ENCODE results near the gene GRIK1. TPM values are rescaled to one million over a fixed set of nuclear protein-coding genes. Genes with fewer than 3 reads are reported as not detected.

Gene GRIK1
- total RNA-seq, 1 experiment from 2014 or later = not detected

- DNase-seq (ENCODE audit: low read depth) = no peak
Measured at GRCh38 chr21:29827647-29828046, 112.1 kb downstream of the GRIK1 start.

- no peak for DNase-seq (ENCODE audit: low read depth)
Measured at GRCh38 chr21:29827236-29827635, 112.6 kb downstream of the GRIK1 start.

GRCh38 chr21:29826386-29826785 lies 113.4 kb downstream of the GRIK1 start:
- no peak for DNase-seq (ENCODE audit: low read depth)

- no peak for DNase-seq (ENCODE audit: low read depth)
Measured at GRCh38 chr21:29825936-29826335, 113.9 kb downstream of the GRIK1 start.

- no peak for DNase-seq (ENCODE audit: low read depth)
Measured at GRCh38 chr21:29825345-29825744, 114.5 kb downstream of the GRIK1 start.

GRCh38 chr21:29822064-29822463 lies 117.7 kb downstream of the GRIK1 start:
- no peak for DNase-seq (ENCODE audit: low read depth)

GRCh38 chr21:29821230-29821629 lies 118.6 kb downstream of the GRIK1 start:
- no peak for DNase-seq (ENCODE audit: low read depth)

GRCh38 chr21:29819675-29820326 lies 120.0 kb downstream of the GRIK1 start:
- DNase-seq (ENCODE audit: low read depth) = no peak

GRCh38 chr21:29818383-29818921 lies 121.3 kb downstream of the GRIK1 start:
- DNase-seq (ENCODE audit: low read depth) = no peak

GRCh38 chr21:29817450-29817849 lies 122.3 kb downstream of the GRIK1 start:
- no peak for DNase-seq (ENCODE audit: low read depth)

GRCh38 chr21:29812947-29813346 lies 126.8 kb downstream of the GRIK1 start:
- DNase-seq (ENCODE audit: low read depth) = no peak

GRCh38 chr21:29810871-29811270 lies 128.9 kb downstream of the GRIK1 start:
- DNase-seq (ENCODE audit: low read depth) = no peak

GRCh38 chr21:29808153-29808552 lies 131.6 kb downstream of the GRIK1 start:
- DNase-seq (ENCODE audit: low read depth) = no peak

- no peak for DNase-seq (ENCODE audit: low read depth)
Measured at GRCh38 chr21:29805105-29805504, 134.7 kb downstream of the GRIK1 start.

GRCh38 chr21:29803191-29803590 lies 136.6 kb downstream of the GRIK1 start:
- no peak for DNase-seq (ENCODE audit: low read depth)

GRCh38 chr21:29801122-29801521 lies 138.7 kb downstream of the GRIK1 start:
- no peak for DNase-seq (ENCODE audit: low read depth)

- DNase-seq (ENCODE audit: low read depth) = no peak
Measured at GRCh38 chr21:29800056-29800455, 139.7 kb downstream of the GRIK1 start.

- DNase-seq (ENCODE audit: low read depth) = no peak
Measured at GRCh38 chr21:29798840-29799239, 141.0 kb downstream of the GRIK1 start.

GRCh38 chr21:29797155-29797554 lies 142.6 kb downstream of the GRIK1 start:
- no peak for DNase-seq (ENCODE audit: low read depth)

GRCh38 chr21:29793712-29794111 lies 146.1 kb downstream of the GRIK1 start:
- DNase-seq (ENCODE audit: low read depth) = no peak

- DNase-seq (ENCODE audit: low read depth) = no peak
Measured at GRCh38 chr21:29789393-29789792, 150.4 kb downstream of the GRIK1 start.

GRCh38 chr21:29788752-29789151 lies 151.0 kb downstream of the GRIK1 start:
- no peak for DNase-seq (ENCODE audit: low read depth)

GRCh38 chr21:29787361-29787909 lies 152.4 kb downstream of the GRIK1 start:
- no peak for DNase-seq (ENCODE audit: low read depth)

Measured in RPMI7951 (cell line).